Loucy (cell line): ENCODE measurements around the gene MYO10.

Experiments
- H2AFZ ChIP-seq: fragments of 200-600 bp; sonication (generic); 2 replicates; pipeline ENCODE4 v1.6.0; 2016; ENCODE audit warnings: antibody characterized with exemption, mild to moderate bottlenecking, low read length, moderate library complexity
- H3F3A ChIP-seq: fragments of 200-600 bp; 2 replicates; pipeline ENCODE4 v1.6.0; 2016; ENCODE audit warnings: antibody characterized with exemption, low read depth, mild to moderate bottlenecking
- H3K27me3 ChIP-seq: fragments of 200-600 bp; sonication (generic); 2 replicates; pipeline ENCODE4 v1.6.1; 2014; ENCODE audit warnings: low read length, mild to moderate bottlenecking; ENCODE audit not compliant: insufficient read depth, poor library complexity, severe bottlenecking
- H3K36me3 ChIP-seq: fragments of 200-600 bp; sonication (generic); 2 replicates; pipeline ENCODE4 v1.6.1; 2016; ENCODE audit warnings: low read length; ENCODE audit not compliant: insufficient read depth
- H3K4me1 ChIP-seq: fragments of 200-600 bp; sonication (generic); 2 replicates; pipeline ENCODE4 v1.5.1; 2014; ENCODE audit warnings: low read length, mild to moderate bottlenecking; ENCODE audit not compliant: insufficient read depth, poor library complexity, severe bottlenecking
- H3K4me2 ChIP-seq: fragments of 200-600 bp; sonication (generic); 2 replicates; pipeline ENCODE4 v1.6.0; 2014; ENCODE audit warnings: antibody characterized with exemption, low read length, low read depth, mild to moderate bottlenecking; ENCODE audit not compliant: poor library complexity, severe bottlenecking
- H3K4me3 ChIP-seq: fragments of 200-600 bp; sonication (generic); 2 replicates; pipeline ENCODE4 v1.5.1; 2014; ENCODE audit warnings: low read length, mild to moderate bottlenecking, mixed read lengths; ENCODE audit not compliant: poor library complexity, severe bottlenecking
- H3K79me2 ChIP-seq: fragments of 200-600 bp; sonication (generic); 2 replicates; pipeline ENCODE4 v1.6.1; 2014; ENCODE audit warnings: low read length; ENCODE audit not compliant: insufficient read depth
- H3K9ac ChIP-seq: fragments of 200-600 bp; sonication (generic); 2 replicates; pipeline ENCODE4 v1.6.0; 2014; ENCODE audit warnings: mild to moderate bottlenecking, low read depth, low read length, moderate library complexity; ENCODE audit not compliant: poor library complexity, severe bottlenecking
- H3K9me2 ChIP-seq: fragments of 200-600 bp; sonication (generic); replicated peaks from 2 replicates; pipeline ENCODE4 v1.6.1; 2016; ENCODE audit warnings: low read depth, low read length, mixed read lengths
- H3K9me3 ChIP-seq: fragments of 200-600 bp; sonication (generic); 2 replicates; pipeline ENCODE4 v1.6.1; 2014; ENCODE audit warnings: mild to moderate bottlenecking, antibody characterized with exemption, low read length, low read depth; ENCODE audit not compliant: insufficient read depth
- H4K20me1 ChIP-seq: fragments of 200-600 bp; sonication (generic); 2 replicates; pipeline ENCODE4 v1.6.0; 2014; ENCODE audit warnings: antibody characterized with exemption, low read length, mild to moderate bottlenecking; ENCODE audit not compliant: insufficient read depth, poor library complexity, severe bottlenecking
- EZH2phosphoT487 ChIP-seq: fragments of 200-600 bp; IDR thresholded peaks from 2 replicates; pipeline ENCODE4 v1.6.1; 2018; ENCODE audit warnings: antibody characterized with exemption, mild to moderate bottlenecking, moderate library complexity, borderline replicate concordance
- TF ChIP-seq, protein P1 (sequence below): fragments of 200-600 bp; sonication (generic); conservative IDR thresholded peaks from 2 replicates; pipeline ENCODE4 v1.5.1; 2014; ENCODE audit warnings: mild to moderate bottlenecking, antibody characterized with exemption, low read length

MYO10 gene

DNA sequence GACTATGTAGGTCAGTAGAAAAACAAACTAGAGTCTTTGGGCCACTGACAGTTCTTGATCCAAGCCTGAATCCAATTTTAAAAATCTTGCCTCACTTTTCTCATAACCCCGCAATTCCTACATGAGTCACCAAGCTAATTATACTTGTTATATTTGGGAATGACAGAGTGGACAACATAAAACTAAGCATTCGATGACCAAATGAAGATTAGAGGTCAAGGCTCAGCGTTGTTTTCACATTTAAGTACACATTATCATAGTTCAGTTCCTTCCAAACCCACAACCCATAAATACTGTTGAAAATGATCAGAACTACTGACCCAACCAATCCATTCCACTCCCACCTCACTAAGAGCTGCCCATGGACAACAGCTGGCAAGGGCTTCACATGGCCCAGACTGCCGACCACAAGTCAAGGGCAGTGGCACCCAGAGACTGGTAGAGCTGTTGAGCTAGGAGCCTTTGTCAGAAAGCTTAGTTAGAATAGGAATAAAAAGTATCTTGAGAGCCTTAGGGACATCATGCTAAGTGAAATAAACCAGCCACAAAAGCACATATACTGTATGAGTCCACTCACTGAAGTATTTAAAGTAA, 64.2 kb downstream of the MYO10 start:
- Histone ChIP-seq H3K4me3 (no peak overlapping the region), H3F3A (no peaks in the 10 kb centered on the region), H3K27me3 (no peaks in the 10 kb centered on the region), H4K20me1 (no peaks in the 10 kb centered on the region), H3K9ac (no peak overlapping the region), H3K4me2 (no peak overlapping the region), H2AFZ (no peak overlapping the region), H3K9me3 (no peaks in the 10 kb centered on the region; the same call in 1 of the 2 replicates), H3K4me1 (no peaks in the 10 kb centered on the region), H3K9me2 (no peaks in the 10 kb centered on the region), H3K36me3 (no peaks in the 10 kb centered on the region), H3K79me2 (no peaks in the 10 kb centered on the region)
- no peak for TF ChIP-seq EZH2phosphoT487
- TF ChIP-seq, protein P1, sequence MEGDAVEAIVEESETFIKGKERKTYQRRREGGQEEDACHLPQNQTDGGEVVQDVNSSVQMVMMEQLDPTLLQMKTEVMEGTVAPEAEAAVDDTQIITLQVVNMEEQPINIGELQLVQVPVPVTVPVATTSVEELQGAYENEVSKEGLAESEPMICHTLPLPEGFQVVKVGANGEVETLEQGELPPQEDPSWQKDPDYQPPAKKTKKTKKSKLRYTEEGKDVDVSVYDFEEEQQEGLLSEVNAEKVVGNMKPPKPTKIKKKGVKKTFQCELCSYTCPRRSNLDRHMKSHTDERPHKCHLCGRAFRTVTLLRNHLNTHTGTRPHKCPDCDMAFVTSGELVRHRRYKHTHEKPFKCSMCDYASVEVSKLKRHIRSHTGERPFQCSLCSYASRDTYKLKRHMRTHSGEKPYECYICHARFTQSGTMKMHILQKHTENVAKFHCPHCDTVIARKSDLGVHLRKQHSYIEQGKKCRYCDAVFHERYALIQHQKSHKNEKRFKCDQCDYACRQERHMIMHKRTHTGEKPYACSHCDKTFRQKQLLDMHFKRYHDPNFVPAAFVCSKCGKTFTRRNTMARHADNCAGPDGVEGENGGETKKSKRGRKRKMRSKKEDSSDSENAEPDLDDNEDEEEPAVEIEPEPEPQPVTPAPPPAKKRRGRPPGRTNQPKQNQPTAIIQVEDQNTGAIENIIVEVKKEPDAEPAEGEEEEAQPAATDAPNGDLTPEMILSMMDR: no peak

DNA sequence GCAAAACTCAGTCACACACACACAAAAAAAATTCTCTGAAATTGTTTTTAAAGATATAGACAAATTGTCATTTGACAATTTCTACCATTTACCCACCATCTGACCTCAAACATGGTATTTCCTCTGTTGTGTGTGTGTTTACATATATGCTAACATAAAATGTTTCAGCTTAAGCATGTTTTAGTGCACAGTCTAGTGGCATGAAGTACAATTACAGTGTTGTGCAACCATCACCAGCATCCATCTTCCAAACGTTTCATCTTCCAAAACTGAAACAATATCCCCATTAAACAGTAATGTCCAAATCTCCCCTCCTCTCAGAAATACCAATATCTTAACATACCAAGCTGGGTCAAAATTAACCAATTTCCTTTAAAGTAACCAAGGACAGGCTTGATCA, 65.2 kb downstream of the MYO10 start:
- Histone ChIP-seq H3K4me2 (no peak overlapping the region), H3K9ac (no peak overlapping the region), H3K9me3 (no peaks in the 10 kb centered on the region; the same call in 1 of the 2 replicates), H3K27me3 (no peaks in the 10 kb centered on the region), H3K36me3 (no peaks in the 10 kb centered on the region), H4K20me1 (no peaks in the 10 kb centered on the region), H3K4me3 (no peak overlapping the region), H3F3A (no peaks in the 10 kb centered on the region), H3K4me1 (no peaks in the 10 kb centered on the region), H3K79me2 (no peaks in the 10 kb centered on the region), H2AFZ (no peak overlapping the region), H3K9me2 (no peaks in the 10 kb centered on the region)
- TF ChIP-seq, protein P1: no peak
- no peak for TF ChIP-seq EZH2phosphoT487

DNA sequence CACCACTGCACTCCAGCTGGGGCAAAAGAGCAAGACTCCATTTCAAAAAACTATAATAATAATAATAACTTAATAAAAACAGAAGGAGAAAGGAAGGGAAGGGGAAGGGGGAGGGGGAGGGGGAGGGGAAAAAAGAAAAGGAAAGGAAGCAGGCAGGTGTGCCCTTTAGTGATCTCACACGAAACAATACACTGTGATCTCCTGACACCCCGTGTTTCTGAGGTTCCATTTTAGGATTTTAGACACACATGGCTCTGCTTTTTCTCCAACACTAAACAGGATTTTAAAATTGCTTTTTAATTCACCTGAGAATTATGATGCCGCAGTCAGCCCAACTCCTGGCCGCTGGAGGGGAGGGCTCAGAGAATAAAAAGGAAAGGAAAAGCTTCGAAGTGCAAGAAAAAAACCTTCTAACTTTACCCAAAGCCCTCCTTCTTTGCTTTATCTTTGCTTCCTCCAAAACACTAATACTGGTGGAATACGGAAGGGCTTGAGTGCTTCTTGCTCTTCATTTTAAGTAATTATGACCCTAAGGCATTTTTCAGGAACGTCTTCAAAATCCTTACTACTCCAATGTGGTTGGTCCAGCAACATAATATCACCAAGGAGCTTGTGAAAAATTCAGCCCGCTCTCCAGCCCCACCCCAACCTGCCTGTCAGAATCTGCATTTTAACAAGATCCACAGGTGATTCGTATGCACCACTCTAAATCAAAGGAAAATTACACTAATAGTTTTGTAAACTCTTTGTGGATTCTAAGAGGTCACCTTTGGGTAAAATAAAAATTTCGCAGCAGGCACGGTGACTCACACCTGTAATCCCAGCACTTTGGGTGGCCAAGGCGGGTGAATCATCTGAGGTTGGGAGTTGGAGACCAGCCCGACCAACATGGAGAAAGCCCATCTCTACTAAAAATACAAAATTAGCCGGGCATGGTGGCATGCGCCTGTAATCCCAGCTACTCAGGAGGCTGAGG, 66.0 kb downstream of the MYO10 start:
- H3K9ac ChIP-seq: no peak overlapping the region

More for the DNA sequence above, 66.0 kb downstream of the MYO10 start:
- no peaks in the 10 kb centered on the region for H4K20me1 ChIP-seq
- no peak overlapping the region for H2AFZ ChIP-seq
- H3F3A ChIP-seq: no peaks in the 10 kb centered on the region
- H3K27me3 ChIP-seq: no peaks in the 10 kb centered on the region
- TF ChIP-seq, protein P1: no peak
- TF ChIP-seq EZH2phosphoT487: no peak
- no peaks in the 10 kb centered on the region for H3K9me2 ChIP-seq
- H3K4me3 ChIP-seq: no peak overlapping the region
- no peaks in the 10 kb centered on the region for H3K36me3 ChIP-seq
- no peak overlapping the region for H3K4me2 ChIP-seq
- no peaks in the 10 kb centered on the region for H3K4me1 ChIP-seq
- no peaks in the 10 kb centered on the region for H3K79me2 ChIP-seq
- no peaks in the 10 kb centered on the region; the same call in 1 of the 2 replicates for H3K9me3 ChIP-seq
